ENCODE data around the gene CFAP52. TPM values are rescaled to one million over a fixed set of nuclear protein-coding genes. Genes with fewer than 3 reads are reported as not detected.

The CFAP52 gene
- total RNA-seq, 1 experiment from 2014 or later: not detected

GRCh38 chr17:9612006-9612405 lies 35.6 kb downstream of the CFAP52 start:
- no peak overlapping the region for H3K23ac ChIP-seq (ENCODE audit: insufficient read length, low read depth, low read length)
- no peaks in the 10 kb centered on the region for H3K79me1 ChIP-seq (ENCODE audit: insufficient read depth, low read depth, low read length, poor library complexity, severe bottlenecking)
- no peaks in the 10 kb centered on the region; a peak in 1 of 5 replicates for H3K9me3 Mint-ChIP-seq
- no peak for DNase-seq
- H2AFZ ChIP-seq (ENCODE audit: low read length): no peak overlapping the region
- H3K4me3 Mint-ChIP-seq: no peak overlapping the region
- H3K27ac ChIP-seq (ENCODE audit: insufficient read length, low read depth, low read length): no peak overlapping the region
- WGBS (ENCODE audit: extremely low coverage, insufficient read length, low lambda C conversion rate): no CpG with 5 or more reads among the region's 9 CpGs
- no peak overlapping the region for H3K4ac ChIP-seq (ENCODE audit: low read depth, low read length)
- no peak overlapping the region for H4K5ac ChIP-seq (ENCODE audit: insufficient read length, low read depth, low read length)
- 0 out of 2 replicates have a peak, but pooled peaks cover 2% of the 10 kb centered on the region for H3K4me1 ChIP-seq (ENCODE audit: insufficient read depth, low read length)
- no peak overlapping the region for H3K27ac Mint-ChIP-seq
- H3K56ac ChIP-seq (ENCODE audit: insufficient read length, low read depth, low read length): no peak overlapping the region
- H2BK120ac ChIP-seq (ENCODE audit: low read depth, low read length, poor library complexity, severe bottlenecking): no peak overlapping the region
- no peak overlapping the region for H3K4me2 ChIP-seq (ENCODE audit: insufficient read depth, insufficient read length, low read length)
- no peaks in the 10 kb centered on the region for H3K27me3 ChIP-seq (ENCODE audit: insufficient read depth, low read length)
- no peaks in the 10 kb centered on the region for H3K79me2 ChIP-seq (ENCODE audit: insufficient read depth, low read length)
- H2BK5ac ChIP-seq (ENCODE audit: insufficient read length, low read length): no peak overlapping the region
- no peak overlapping the region for H4K91ac ChIP-seq (ENCODE audit: insufficient read length, low read depth, low read length)
- peaks cover 8% of the 10 kb centered on the region for H3K27me3 Mint-ChIP-seq (ENCODE audit: low read depth)
- H2BK15ac ChIP-seq (ENCODE audit: low read depth, low read length): no peak overlapping the region
- H4K20me1 ChIP-seq (ENCODE audit: control insufficient read depth, insufficient read depth, insufficient read length): no peaks in the 10 kb centered on the region
- no peak overlapping the region for H2BK20ac ChIP-seq (ENCODE audit: low read depth, low read length, poor library complexity, severe bottlenecking)
- H3K9me3 ChIP-seq (ENCODE audit: control insufficient read depth, low read depth, low read length): no peaks in the 10 kb centered on the region
- H3K18ac ChIP-seq (ENCODE audit: insufficient read length, low read depth, low read length): no peak overlapping the region
- no peaks in the 10 kb centered on the region for H3K36me3 Mint-ChIP-seq (ENCODE audit: insufficient read depth in 1 of 3, low read depth in 3 of 3)
- H3K4me1 Mint-ChIP-seq: no peaks in the 10 kb centered on the region
- H4K8ac ChIP-seq (replicated peaks; ENCODE audit: insufficient read length, low read depth, low read length): no peak overlapping the region
- no peak overlapping the region for H2AK5ac ChIP-seq (ENCODE audit: insufficient read length, low read length)
- no peaks in the 10 kb centered on the region for H3K23me2 ChIP-seq (ENCODE audit: insufficient read length, low read depth, low read length, poor library complexity, severe bottlenecking)
- H3K14ac ChIP-seq (ENCODE audit: insufficient read depth, low read length): no peak overlapping the region
- H3T11ph ChIP-seq (ENCODE audit: low read length): no peak overlapping the region
- no peak overlapping the region for H3K9ac ChIP-seq (ENCODE audit: extremely low read depth, insufficient read length, low read length)
- TF ChIP-seq, protein P1, sequence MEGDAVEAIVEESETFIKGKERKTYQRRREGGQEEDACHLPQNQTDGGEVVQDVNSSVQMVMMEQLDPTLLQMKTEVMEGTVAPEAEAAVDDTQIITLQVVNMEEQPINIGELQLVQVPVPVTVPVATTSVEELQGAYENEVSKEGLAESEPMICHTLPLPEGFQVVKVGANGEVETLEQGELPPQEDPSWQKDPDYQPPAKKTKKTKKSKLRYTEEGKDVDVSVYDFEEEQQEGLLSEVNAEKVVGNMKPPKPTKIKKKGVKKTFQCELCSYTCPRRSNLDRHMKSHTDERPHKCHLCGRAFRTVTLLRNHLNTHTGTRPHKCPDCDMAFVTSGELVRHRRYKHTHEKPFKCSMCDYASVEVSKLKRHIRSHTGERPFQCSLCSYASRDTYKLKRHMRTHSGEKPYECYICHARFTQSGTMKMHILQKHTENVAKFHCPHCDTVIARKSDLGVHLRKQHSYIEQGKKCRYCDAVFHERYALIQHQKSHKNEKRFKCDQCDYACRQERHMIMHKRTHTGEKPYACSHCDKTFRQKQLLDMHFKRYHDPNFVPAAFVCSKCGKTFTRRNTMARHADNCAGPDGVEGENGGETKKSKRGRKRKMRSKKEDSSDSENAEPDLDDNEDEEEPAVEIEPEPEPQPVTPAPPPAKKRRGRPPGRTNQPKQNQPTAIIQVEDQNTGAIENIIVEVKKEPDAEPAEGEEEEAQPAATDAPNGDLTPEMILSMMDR (conservative IDR thresholded peaks at IDR 0.05): no peak
- no peak overlapping the region for H2BK12ac ChIP-seq (ENCODE audit: insufficient read length, low read depth, low read length)

Data from H9 (cell line).